ENCODE results near the gene PAPPA2.

GRCh38 chr1:176416777-176417176 lies 46.2 kb upstream of the PAPPA2 start:
- TF ChIP-seq CTCF (IDR thresholded peaks at IDR 0.05; ENCODE audit: low read depth, low read length), result no peak
- no peak for TF ChIP-seq EZH2phosphoT487 (IDR thresholded peaks at IDR 0.05; ENCODE audit: low read depth)

Measured in OCI-LY3 (cell line).